Measurements from ENCODE around the gene ADAMTS6.

ADAMTS6 gene

GRCh38 chr5:65173130-65173525 lies 308.6 kb downstream of the ADAMTS6 start:
- no peak overlapping the region for H3K4me3 ChIP-seq (ENCODE audit: low read length)
- no peak for DNase-seq (ENCODE audit: low read depth, low spot score)

DNA sequence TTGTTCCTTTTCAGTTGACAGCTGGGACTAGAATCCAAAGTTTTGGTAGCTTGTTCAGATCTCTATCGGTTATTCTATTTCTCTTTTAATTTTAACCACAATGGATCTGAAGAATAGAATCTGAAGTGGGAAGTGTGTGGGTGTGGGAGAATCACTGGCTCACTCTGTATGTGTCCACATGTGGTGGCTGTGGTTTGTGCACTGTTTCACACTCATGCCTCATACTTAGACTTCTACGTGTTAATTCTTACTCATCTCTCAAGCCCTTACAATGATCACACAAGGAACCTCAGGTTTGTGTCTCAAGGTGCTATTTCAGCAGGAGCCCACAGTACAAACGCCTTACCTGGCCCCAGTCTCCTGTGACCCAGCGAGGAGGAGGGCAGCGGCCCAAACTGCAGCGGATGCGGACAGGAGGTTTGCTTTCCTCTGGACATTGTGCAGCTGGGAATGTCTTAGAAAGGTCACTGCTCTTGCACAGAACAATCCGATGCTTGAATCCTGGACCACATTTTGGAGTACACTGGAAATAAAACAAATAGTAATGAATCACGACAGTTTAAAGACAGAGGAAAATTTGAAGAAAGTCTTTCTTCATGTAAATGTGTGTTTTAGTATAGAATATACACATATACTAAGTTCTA lies 309.1 kb downstream of the ADAMTS6 start:
- peak; percentile 61 for DNase-seq (ENCODE audit: low read depth, low spot score)
- H3K4me3 ChIP-seq (ENCODE audit: low read length), result no peak overlapping the region

- no peak overlapping the region for H3K4me3 ChIP-seq (ENCODE audit: low read length)
- no peak for DNase-seq (ENCODE audit: low read depth, low spot score)
Measured at GRCh38 chr5:65171645-65172044, 310.1 kb downstream of the ADAMTS6 start.

- DNase-seq (ENCODE audit: low read depth, low spot score), result no peak
- H3K4me3 ChIP-seq (ENCODE audit: low read length), result no peak overlapping the region
Measured at GRCh38 chr5:65163698-65164097, 318.0 kb downstream of the ADAMTS6 start.

GRCh38 chr5:65161655-65162054 lies 320.1 kb downstream of the ADAMTS6 start:
- DNase-seq (ENCODE audit: low read depth, low spot score), result no peak
- H3K4me3 ChIP-seq (ENCODE audit: low read length), result no peak overlapping the region

DNA sequence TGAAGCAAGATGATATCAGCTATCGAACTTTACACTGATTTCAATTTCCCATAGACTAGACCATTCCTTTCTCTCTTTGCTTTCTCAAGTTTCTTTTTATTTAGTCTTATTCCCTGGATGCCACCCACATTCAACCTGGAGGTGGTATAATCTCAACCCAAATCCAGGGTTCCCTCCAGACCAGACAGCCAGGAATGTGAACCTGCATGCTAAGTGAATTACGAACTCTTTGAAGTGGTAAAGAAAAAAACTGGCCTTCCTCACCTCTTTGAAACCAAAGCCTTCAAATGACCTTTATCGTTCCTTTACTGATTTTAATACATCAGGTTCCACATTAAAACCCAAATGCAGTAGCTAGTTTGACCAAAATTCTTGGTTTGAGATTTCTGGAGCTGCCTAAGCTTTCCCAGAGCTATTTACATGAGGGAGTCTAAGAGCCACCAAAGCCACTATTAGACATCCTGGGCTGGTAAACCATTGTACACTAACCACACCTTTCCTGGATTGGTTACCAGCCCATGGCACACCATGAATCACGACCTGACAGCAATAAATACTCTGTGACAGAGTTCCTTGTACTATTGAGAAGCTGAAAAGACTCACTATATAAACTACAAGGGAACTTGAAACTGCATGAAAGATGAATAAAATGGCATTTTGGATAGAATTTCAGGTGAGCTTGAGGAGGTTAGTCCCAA lies 323.7 kb downstream of the ADAMTS6 start:
- DNase-seq (ENCODE audit: low read depth, low spot score), result no peak
- H3K4me3 ChIP-seq (ENCODE audit: low read length), result no peak overlapping the region

GRCh38 chr5:65156933-65157332 lies 324.8 kb downstream of the ADAMTS6 start:
- no peak for DNase-seq (ENCODE audit: low read depth, low spot score)
- no peak overlapping the region for H3K4me3 ChIP-seq (ENCODE audit: low read length)

DNA sequence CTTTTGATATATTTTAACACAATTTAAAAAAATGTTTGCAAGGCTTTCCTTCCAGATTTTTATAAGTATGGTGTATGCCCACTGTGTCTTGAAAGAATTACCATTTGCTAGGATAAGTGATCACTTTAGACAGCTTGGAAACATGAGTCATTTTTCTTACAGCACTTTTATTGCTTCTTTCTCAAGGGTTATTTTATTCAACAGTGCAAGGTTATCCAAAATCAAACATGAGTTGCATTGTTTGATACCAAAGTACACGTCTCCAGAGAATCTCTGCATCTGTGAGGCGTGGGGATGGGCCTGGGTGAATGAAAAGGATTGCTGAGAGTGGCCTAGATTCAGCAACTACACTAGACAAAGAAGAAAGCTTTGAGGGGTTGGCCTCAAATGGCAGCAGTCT lies 329.6 kb downstream of the ADAMTS6 start:
- no peak overlapping the region for H3K4me3 ChIP-seq (ENCODE audit: low read length)
- no peak for DNase-seq (ENCODE audit: low read depth, low spot score)

GRCh38 chr5:65151614-65152013 lies 330.1 kb downstream of the ADAMTS6 start:
- no peak for DNase-seq (ENCODE audit: low read depth, low spot score)

GRCh38 chr5:65150599-65151304 lies 331.0 kb downstream of the ADAMTS6 start:
- no peak overlapping the region for H3K4me3 ChIP-seq (ENCODE audit: low read length)
- DNase-seq (ENCODE audit: low read depth, low spot score), result no peak

More at GRCh38 chr5:65151614-65152013, 330.1 kb downstream of the ADAMTS6 start:
- H3K4me3 ChIP-seq (ENCODE audit: low read length), result no peak overlapping the region

DNA sequence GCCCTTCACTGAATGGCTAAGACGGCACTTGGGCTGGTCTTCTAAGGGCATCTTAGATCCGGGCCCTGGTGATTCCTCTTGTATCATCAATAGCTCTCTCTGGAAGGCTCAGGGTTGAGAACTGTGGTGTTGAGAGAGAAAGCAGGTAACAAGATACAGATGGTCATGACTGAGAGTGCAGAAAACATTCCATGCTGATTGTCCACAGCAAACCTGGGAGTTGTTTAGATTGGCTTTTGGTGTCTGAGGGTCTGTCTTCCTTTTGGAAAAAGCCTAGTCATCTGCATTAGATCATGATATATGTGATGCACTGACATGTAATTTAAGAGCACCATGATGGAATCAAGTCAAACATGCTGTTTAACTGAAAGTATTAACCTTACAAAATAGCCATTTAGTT lies 331.9 kb downstream of the ADAMTS6 start:
- H3K4me3 ChIP-seq (ENCODE audit: low read length), result no peak overlapping the region
- no peak for DNase-seq (ENCODE audit: low read depth, low spot score)

DNA sequence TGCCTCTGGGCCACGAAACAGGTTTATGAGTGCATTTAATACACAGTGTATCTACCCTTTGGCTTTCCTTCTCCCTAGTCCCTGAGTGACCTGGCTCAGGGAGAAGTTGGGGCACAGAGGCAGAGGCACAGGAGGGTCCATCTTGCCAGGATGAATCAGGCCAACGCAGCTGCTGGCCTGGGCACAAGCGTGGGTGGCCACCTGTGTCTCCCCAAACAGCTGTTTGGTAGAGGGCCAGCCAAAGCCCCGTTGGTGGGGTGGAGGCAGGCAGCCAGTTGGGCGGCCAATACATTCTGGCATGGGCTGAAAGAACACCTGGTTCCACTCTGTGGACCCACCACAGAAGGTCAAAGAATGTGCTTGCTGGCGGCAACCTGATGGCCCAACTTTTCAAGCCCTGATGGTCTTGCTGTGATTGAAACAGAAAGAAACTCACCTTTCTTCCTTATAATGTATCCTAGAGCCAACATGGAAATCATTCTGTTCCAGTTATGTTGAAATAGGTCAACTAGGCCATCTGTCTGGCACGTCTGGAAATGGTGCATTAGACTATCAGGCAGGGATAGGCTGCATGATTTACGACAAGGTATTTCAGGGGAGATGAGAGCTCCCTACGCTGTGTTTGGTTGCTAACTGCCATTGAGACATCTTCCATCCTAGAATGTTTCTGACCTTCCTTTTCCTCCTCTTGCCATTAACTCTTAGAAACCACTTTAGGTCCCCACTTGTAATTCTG lies 337.4 kb downstream of the ADAMTS6 start:
- no peak for DNase-seq (ENCODE audit: low read depth, low spot score)
- H3K4me3 ChIP-seq (ENCODE audit: low read length), result no peak overlapping the region

DNA sequence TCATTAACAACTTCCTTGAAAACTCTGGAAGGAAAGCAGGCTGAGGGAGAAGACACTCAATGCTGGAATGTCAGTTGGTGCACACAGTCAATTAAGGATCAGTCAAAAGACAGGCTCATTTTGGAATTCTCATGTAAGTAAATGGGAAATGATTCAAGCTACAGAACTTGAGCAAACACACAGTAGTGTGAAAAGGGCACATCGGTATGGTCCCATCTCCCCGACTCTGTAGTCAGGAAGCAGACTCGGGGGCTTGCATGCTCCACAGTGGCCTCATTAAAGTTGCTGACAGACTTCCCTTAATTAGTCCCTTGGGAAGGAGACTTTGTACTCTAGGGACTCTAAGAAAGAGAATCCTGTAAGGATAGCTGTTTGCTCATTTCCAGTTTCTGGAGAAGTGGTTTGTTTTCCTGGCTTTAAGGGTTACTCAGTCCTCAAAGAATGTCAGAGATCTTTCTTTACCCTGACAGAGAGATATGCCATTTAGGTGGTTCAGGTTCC lies 339.2 kb downstream of the ADAMTS6 start:
- DNase-seq (ENCODE audit: low read depth, low spot score), result no peak

DNA sequence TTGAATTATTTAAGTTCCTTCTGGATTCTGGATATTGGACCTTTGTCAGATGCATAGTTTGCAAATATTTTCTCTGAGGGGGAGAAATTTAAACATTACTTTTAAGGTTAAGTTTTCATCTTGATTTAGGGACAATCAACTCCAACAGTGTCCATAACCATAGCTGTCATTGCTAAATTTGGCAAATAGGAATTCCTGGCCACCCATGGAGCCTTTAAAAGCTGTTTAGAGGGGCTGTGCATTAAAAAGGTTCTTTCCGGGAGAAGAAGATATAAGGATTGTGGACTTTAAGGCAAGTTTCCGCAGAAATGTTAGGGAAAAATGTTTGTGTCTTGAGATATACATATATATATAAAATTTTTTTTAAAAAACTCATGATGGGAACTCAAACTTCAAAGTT lies 339.7 kb downstream of the ADAMTS6 start:
- no peak overlapping the region for H3K4me3 ChIP-seq (ENCODE audit: low read length)
- DNase-seq (ENCODE audit: low read depth, low spot score), result no peak

More for the DNA sequence above, 339.2 kb downstream of the ADAMTS6 start:
- no peak overlapping the region for H3K4me3 ChIP-seq (ENCODE audit: low read length)

DNA sequence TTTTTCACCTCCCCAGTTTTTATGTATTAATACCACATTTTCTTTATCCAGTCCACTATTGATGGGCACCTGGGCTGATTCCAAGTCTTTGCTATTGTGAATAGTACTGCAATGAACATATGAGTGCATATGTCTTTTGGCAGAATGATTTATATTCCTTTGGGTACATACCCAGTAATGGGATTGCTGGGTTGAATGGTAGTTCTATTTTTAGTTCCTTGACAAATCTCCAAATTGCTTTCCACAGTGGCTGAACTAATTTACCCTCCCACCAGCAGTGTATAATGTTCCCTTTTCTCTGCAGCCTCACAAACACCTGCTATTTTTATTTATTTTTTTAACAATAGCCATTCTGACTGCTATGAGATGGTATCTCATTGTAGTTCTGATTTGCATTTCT lies 340.2 kb downstream of the ADAMTS6 start:
- DNase-seq (ENCODE audit: low read depth, low spot score), result no peak
- no peak overlapping the region for H3K4me3 ChIP-seq (ENCODE audit: low read length)

DNA sequence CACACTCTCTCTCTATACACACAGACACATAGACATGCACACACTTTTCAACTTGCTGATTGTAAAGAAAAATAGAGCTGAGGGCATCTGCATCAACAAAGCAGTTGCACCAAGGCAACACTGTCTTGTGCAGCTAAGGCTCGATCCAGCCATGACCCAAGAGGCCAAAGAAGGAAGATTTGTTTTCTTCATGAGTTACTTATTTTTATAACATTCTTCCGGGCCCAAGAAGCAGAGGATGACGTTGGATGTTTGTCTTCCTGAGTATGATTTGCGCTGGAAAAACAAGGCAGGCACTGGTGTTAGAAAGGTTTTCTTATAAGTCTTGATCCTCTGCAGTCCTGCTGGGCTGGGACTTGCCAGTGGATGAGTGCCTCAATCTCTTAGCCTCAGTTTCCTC lies 344.1 kb downstream of the ADAMTS6 start:
- DNase-seq (ENCODE audit: low read depth, low spot score), result no peak
- no peak overlapping the region for H3K4me3 ChIP-seq (ENCODE audit: low read length)

DNA sequence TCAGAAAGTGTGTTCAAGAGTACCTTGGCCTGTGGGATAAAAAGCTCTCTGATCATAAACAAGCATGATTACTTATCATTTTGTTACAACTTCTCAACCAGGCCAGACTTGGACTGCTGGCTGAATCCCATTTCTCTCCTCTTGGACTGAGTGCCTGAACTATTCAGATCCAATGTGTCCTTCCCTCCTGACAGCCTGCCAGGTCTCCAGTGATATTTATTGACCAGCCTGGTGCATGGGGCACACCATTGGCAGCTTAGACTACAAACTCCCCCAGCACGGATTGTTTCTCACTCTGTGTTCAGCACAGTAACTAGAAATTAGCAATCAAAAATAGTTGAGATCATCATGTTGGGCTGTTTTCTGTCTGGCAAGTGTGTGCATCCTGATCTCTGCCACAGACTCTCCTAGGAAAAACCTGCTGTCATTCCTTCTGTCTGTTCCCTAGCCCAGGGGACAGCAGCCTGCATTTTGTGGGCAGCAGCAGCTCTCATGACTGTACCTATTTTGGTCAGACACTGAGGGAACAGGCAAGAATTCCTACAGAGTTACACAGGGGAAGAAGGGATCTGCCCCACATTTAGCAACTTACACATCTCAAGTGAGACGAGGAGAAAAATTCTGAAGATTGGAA lies 348.1 kb downstream of the ADAMTS6 start:
- DNase-seq (ENCODE audit: low read depth, low spot score), result no peak
- H3K4me3 ChIP-seq (ENCODE audit: low read length), result no peak overlapping the region

DNA sequence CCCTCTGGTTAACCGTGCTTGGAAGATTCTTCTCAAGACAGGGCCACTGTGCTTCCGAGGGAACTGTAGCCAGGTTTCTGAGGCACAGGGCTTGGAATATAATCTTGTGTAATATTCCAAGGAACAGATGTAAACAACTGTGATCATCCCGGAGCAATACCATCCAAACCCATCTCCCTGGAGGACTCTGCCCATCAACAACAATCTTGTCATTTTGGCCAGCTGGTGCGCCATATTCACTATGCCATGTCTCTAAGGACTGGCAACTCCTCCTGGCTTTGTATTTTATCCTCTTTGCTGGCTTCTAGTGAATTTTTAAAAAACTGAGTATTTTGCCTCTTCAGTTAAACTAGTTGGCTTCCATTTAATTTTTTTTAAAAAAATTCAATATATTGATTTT lies 349.3 kb downstream of the ADAMTS6 start:
- DNase-seq (ENCODE audit: low read depth, low spot score), result no peak
- no peak overlapping the region for H3K4me3 ChIP-seq (ENCODE audit: low read length)

- H3K4me3 ChIP-seq (ENCODE audit: low read length), result no peak overlapping the region
- DNase-seq (ENCODE audit: low read depth, low spot score), result no peak
Measured at GRCh38 chr5:65128226-65128625, 353.5 kb downstream of the ADAMTS6 start.

Measured in Jurkat, Clone E6-1 (cell line).